ENCODE results near the gene ZNF598. TPM values are rescaled to one million over a fixed set of nuclear protein-coding genes. Genes with fewer than 3 reads are reported as not detected.
A peak's percentile ranks its signal among the peaks of the same experiment; 100 is the strongest.

The ZNF598 gene
- polyA plus RNA-seq, 2 donors, result 27.9 to 36.4 TPM

GRCh38 chr16:2008631-2009163 is 924 bp downstream of the ZNF598 start:
- WGBS, 2 donors, result 1 to 2% methylated on average over 23 of the region's 23 CpGs

GRCh38 chr16:2008009-2008526 is 1.6 kb downstream of the ZNF598 start:
- H3K9me3 ChIP-seq (ENCODE audit: control insufficient read depth in 2 of 2, insufficient read depth in 1 of 2, low read depth in 1 of 2, low read length in 1 of 2), result no peaks in the 10 kb centered on the region
- H3K4me3 ChIP-seq (ENCODE audit: low read depth in 1 of 2, low read length in 2 of 2), result peak overlapping the region; percentile 7 to 84
- peaks cover 0 to 23% of the 10 kb centered on the region in 2 donors for H3K36me3 ChIP-seq (ENCODE audit: control insufficient read depth in 2 of 2, insufficient read depth in 2 of 2, low read length in 1 of 2)
- H3K27me3 ChIP-seq (ENCODE audit: control insufficient read depth in 1 of 2, insufficient read depth in 2 of 2, low read length in 2 of 2), result no peaks in the 10 kb centered on the region
- WGBS, 2 donors, result 18 to 21% methylated on average over 15 of the region's 15 CpGs
- H3K27ac ChIP-seq (ENCODE audit: low read depth in 2 of 2, low read length in 1 of 2), result peak overlapping the region; percentile 88 to 90
- H3K4me1 ChIP-seq (ENCODE audit: control insufficient read depth in 2 of 2, insufficient read depth in 2 of 2, low read length in 1 of 2), result peaks cover 16 to 47% of the 10 kb centered on the region in 2 donors

More at GRCh38 chr16:2008631-2009163, 924 bp downstream of the ZNF598 start:
- H3K4me1 ChIP-seq (ENCODE audit: control insufficient read depth in 2 of 2, insufficient read depth in 2 of 2, low read length in 1 of 2), result peaks cover 16 to 43% of the 10 kb centered on the region in 2 donors
- H3K36me3 ChIP-seq (ENCODE audit: control insufficient read depth in 2 of 2, insufficient read depth in 2 of 2, low read length in 1 of 2), result peaks cover 0 to 18% of the 10 kb centered on the region in 2 donors
- H3K4me3 ChIP-seq (ENCODE audit: low read depth in 1 of 2, low read length in 2 of 2), result peak overlapping the region; percentile 84 to 88
- no peaks in the 10 kb centered on the region for H3K27me3 ChIP-seq (ENCODE audit: control insufficient read depth in 1 of 2, insufficient read depth in 2 of 2, low read length in 2 of 2)
- peak overlapping the region; percentile 90 to 97 for H3K27ac ChIP-seq (ENCODE audit: low read depth in 2 of 2, low read length in 1 of 2)
- no peaks in the 10 kb centered on the region for H3K9me3 ChIP-seq (ENCODE audit: control insufficient read depth in 2 of 2, insufficient read depth in 1 of 2, low read depth in 1 of 2, low read length in 1 of 2)

GRCh38 chr16:2007081-2007836 is 2.4 kb downstream of the ZNF598 start:
- H3K4me1 ChIP-seq (ENCODE audit: control insufficient read depth in 2 of 2, insufficient read depth in 2 of 2, low read length in 1 of 2), result peaks cover 16 to 47% of the 10 kb centered on the region in 2 donors

GRCh38 chr16:2006317-2006716 is 3.3 kb downstream of the ZNF598 start:
- Histone ChIP-seq H3K36me3 (ENCODE audit: control insufficient read depth in 2 of 2, insufficient read depth in 2 of 2, low read length in 1 of 2) (peaks cover 7 to 40% of the 10 kb centered on the region in 2 donors), H3K4me3 (ENCODE audit: low read depth in 1 of 2, low read length in 2 of 2) (no peak overlapping the region), H3K9me3 (ENCODE audit: control insufficient read depth in 2 of 2, insufficient read depth in 1 of 2, low read depth in 1 of 2, low read length in 1 of 2) (no peaks in the 10 kb centered on the region), H3K27me3 (ENCODE audit: control insufficient read depth in 1 of 2, insufficient read depth in 2 of 2, low read length in 2 of 2) (no peaks in the 10 kb centered on the region), H3K27ac (ENCODE audit: low read depth in 2 of 2, low read length in 1 of 2) (no peak overlapping the region), H3K4me1 (ENCODE audit: control insufficient read depth in 2 of 2, insufficient read depth in 2 of 2, low read length in 1 of 2) (peaks cover 16 to 47% of the 10 kb centered on the region in 2 donors)
- 92 to 96% methylated on average over 8 of the region's 8 CpGs for WGBS, 2 donors

More at GRCh38 chr16:2007081-2007836, 2.4 kb downstream of the ZNF598 start:
- Histone ChIP-seq H3K4me3 (ENCODE audit: low read depth in 1 of 2, low read length in 2 of 2) (peak overlapping the region; percentile 14 to 84), H3K27me3 (ENCODE audit: control insufficient read depth in 1 of 2, insufficient read depth in 2 of 2, low read length in 2 of 2) (no peaks in the 10 kb centered on the region), H3K27ac (ENCODE audit: low read depth in 2 of 2, low read length in 1 of 2) (peak overlapping the region; percentile 88 to 90), H3K36me3 (ENCODE audit: control insufficient read depth in 2 of 2, insufficient read depth in 2 of 2, low read length in 1 of 2) (peaks cover under 1 to 31% of the 10 kb centered on the region in 2 donors), H3K9me3 (ENCODE audit: control insufficient read depth in 2 of 2, insufficient read depth in 1 of 2, low read depth in 1 of 2, low read length in 1 of 2) (no peaks in the 10 kb centered on the region)
- WGBS, 2 donors, result 65 to 66% methylated on average over 15 to 16 of the region's 16 CpGs

- peaks cover 16 to 47% of the 10 kb centered on the region in 2 donors for H3K4me1 ChIP-seq (ENCODE audit: control insufficient read depth in 2 of 2, insufficient read depth in 2 of 2, low read length in 1 of 2)
- 70 to 75% methylated on average over 21 of the region's 21 CpGs for WGBS, 2 donors
Observed at GRCh38 chr16:2005646-2006045, 4.0 kb downstream of the ZNF598 start.

GRCh38 chr16:2004795-2005517 is 4.7 kb downstream of the ZNF598 start:
- H3K9me3 ChIP-seq (ENCODE audit: control insufficient read depth in 2 of 2, insufficient read depth in 1 of 2, low read depth in 1 of 2, low read length in 1 of 2), result no peaks in the 10 kb centered on the region
- H3K27ac ChIP-seq (ENCODE audit: low read depth in 2 of 2, low read length in 1 of 2), result no peak overlapping the region
- H3K27me3 ChIP-seq (ENCODE audit: control insufficient read depth in 1 of 2, insufficient read depth in 2 of 2, low read length in 2 of 2), result no peaks in the 10 kb centered on the region
- peaks cover 16 to 41% of the 10 kb centered on the region in 2 donors for H3K4me1 ChIP-seq (ENCODE audit: control insufficient read depth in 2 of 2, insufficient read depth in 2 of 2, low read length in 1 of 2)
- H3K36me3 ChIP-seq (ENCODE audit: control insufficient read depth in 2 of 2, insufficient read depth in 2 of 2, low read length in 1 of 2), result peaks cover 12 to 52% of the 10 kb centered on the region in 2 donors
- no peak overlapping the region for H3K4me3 ChIP-seq (ENCODE audit: low read depth in 1 of 2, low read length in 2 of 2)
- 74 to 80% methylated on average over 34 of the region's 34 CpGs for WGBS, 2 donors

More at GRCh38 chr16:2005646-2006045, 4.0 kb downstream of the ZNF598 start:
- H3K36me3 ChIP-seq (ENCODE audit: control insufficient read depth in 2 of 2, insufficient read depth in 2 of 2, low read length in 1 of 2), result peaks cover 7 to 46% of the 10 kb centered on the region in 2 donors
- H3K27ac ChIP-seq (ENCODE audit: low read depth in 2 of 2, low read length in 1 of 2), result no peak overlapping the region
- H3K4me3 ChIP-seq (ENCODE audit: low read depth in 1 of 2, low read length in 2 of 2), result no peak overlapping the region
- H3K9me3 ChIP-seq (ENCODE audit: control insufficient read depth in 2 of 2, insufficient read depth in 1 of 2, low read depth in 1 of 2, low read length in 1 of 2), result no peaks in the 10 kb centered on the region
- H3K27me3 ChIP-seq (ENCODE audit: control insufficient read depth in 1 of 2, insufficient read depth in 2 of 2, low read length in 2 of 2), result no peaks in the 10 kb centered on the region

- no peaks in the 10 kb centered on the region for H3K9me3 ChIP-seq (ENCODE audit: control insufficient read depth in 2 of 2, insufficient read depth in 1 of 2, low read depth in 1 of 2, low read length in 1 of 2)
- WGBS, 2 donors, result 32 to 37% methylated on average over 30 to 36 of the region's 36 CpGs
- no peak overlapping the region for H3K4me3 ChIP-seq (ENCODE audit: low read depth in 1 of 2, low read length in 2 of 2)
- H3K4me1 ChIP-seq (ENCODE audit: control insufficient read depth in 2 of 2, insufficient read depth in 2 of 2, low read length in 1 of 2), result peaks cover 16 to 43% of the 10 kb centered on the region in 2 donors
- no peaks in the 10 kb centered on the region for H3K27me3 ChIP-seq (ENCODE audit: control insufficient read depth in 1 of 2, insufficient read depth in 2 of 2, low read length in 2 of 2)
- H3K36me3 ChIP-seq (ENCODE audit: control insufficient read depth in 2 of 2, insufficient read depth in 2 of 2, low read length in 1 of 2), result peaks cover 15 to 61% of the 10 kb centered on the region in 2 donors
- H3K27ac ChIP-seq (ENCODE audit: low read depth in 2 of 2, low read length in 1 of 2), result peak overlapping the region in 1 of 2 donors; percentile 16
Observed at GRCh38 chr16:2003827-2004641, 5.6 kb downstream of the ZNF598 start.

- Histone ChIP-seq H3K27ac (ENCODE audit: low read depth in 2 of 2, low read length in 1 of 2) (no peak overlapping the region), H3K27me3 (ENCODE audit: control insufficient read depth in 1 of 2, insufficient read depth in 2 of 2, low read length in 2 of 2) (no peaks in the 10 kb centered on the region), H3K4me1 (ENCODE audit: control insufficient read depth in 2 of 2, insufficient read depth in 2 of 2, low read length in 1 of 2) (peaks cover 16 to 42% of the 10 kb centered on the region in 2 donors), H3K4me3 (ENCODE audit: low read depth in 1 of 2, low read length in 2 of 2) (no peak overlapping the region), H3K36me3 (ENCODE audit: control insufficient read depth in 2 of 2, insufficient read depth in 2 of 2, low read length in 1 of 2) (peaks cover 15 to 67% of the 10 kb centered on the region in 2 donors), H3K9me3 (ENCODE audit: control insufficient read depth in 2 of 2, insufficient read depth in 1 of 2, low read depth in 1 of 2, low read length in 1 of 2) (no peaks in the 10 kb centered on the region)
- WGBS, 2 donors, result 79 to 81% methylated on average over 8 of the region's 8 CpGs
Observed at GRCh38 chr16:2003231-2003826, 6.3 kb downstream of the ZNF598 start.

Data from esophagus (tissue), 2 donors.